Ishikawa (cell line): ENCODE measurements around the gene HTRA3.

ENCODE experiments used
- CEBPB ChIP-seq: IDR thresholded peaks from 2 replicates; pipeline ENCODE4 v1.6.1; 2012
- CREB1 ChIP-seq: IDR thresholded peaks from 2 replicates; pipeline ENCODE4 v1.6.1; 2012; ENCODE audit warnings: low read depth
- EGR1 ChIP-seq: IDR thresholded peaks from 2 replicates; pipeline ENCODE4 v1.6.1; 2012
- EP300 ChIP-seq: IDR thresholded peaks from 2 replicates; pipeline ENCODE4 v1.6.1; 2012; ENCODE audit warnings: borderline replicate concordance
- FOXM1 ChIP-seq: IDR thresholded peaks from 2 replicates; pipeline ENCODE4 v1.6.1; 2012; ENCODE audit warnings: low read depth, borderline replicate concordance
- NFIC ChIP-seq: IDR thresholded peaks from 2 replicates; pipeline ENCODE4 v1.6.1; 2012
- RAD21 ChIP-seq: IDR thresholded peaks from 2 replicates; pipeline ENCODE4 v1.6.1; 2012; ENCODE audit warnings: low read depth
- TAF1 ChIP-seq: IDR thresholded peaks from 2 replicates; pipeline ENCODE4 v1.6.1; 2012; ENCODE audit warnings: low read depth, mild to moderate bottlenecking
- TCF12 ChIP-seq: IDR thresholded peaks from 2 replicates; pipeline ENCODE4 v1.6.1; 2012; ENCODE audit warnings: low read depth
- TEAD4 ChIP-seq: IDR thresholded peaks from 2 replicates; pipeline ENCODE4 v1.6.1; 2012
- YY1 ChIP-seq: IDR thresholded peaks from 2 replicates; pipeline ENCODE4 v1.6.1; 2012; ENCODE audit warnings: low read depth
- ZBTB7A ChIP-seq: IDR thresholded peaks from 2 replicates; pipeline ENCODE4 v1.6.1; 2012; ENCODE audit warnings: low read depth
- TF ChIP-seq, protein P1 (sequence below): IDR thresholded peaks from 2 replicates; pipeline ENCODE4 v1.6.1; 2012; ENCODE audit warnings: low read depth, mild to moderate bottlenecking
- TF ChIP-seq, protein P2 (sequence below): IDR thresholded peaks from 2 replicates; pipeline ENCODE4 v1.6.1; 2012
- TF ChIP-seq, protein P3 (sequence below): IDR thresholded peaks from 2 replicates; pipeline ENCODE4 v1.6.1; 2012

Gene HTRA3

DNA sequence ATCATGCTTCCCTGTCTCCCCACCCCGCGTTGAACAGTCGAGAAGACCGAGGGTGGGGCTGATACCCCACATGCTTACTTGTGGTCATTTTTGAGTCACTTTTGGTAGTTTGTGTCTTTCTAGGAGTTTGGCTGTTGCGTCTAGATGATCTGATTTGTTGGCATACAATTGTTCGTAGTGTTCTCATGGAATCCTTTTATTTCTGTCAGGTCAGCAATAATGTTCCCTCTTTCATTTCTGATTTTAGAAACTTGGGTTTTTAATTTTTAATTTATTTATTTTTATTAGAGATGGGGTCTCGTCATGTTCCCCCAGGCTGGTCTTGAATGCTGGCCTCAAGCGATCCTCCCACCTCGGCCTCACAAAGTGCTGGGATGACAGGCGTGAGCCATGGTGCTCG, 39.5 kb upstream of the HTRA3 start:
- TF ChIP-seq FOXM1 = no peak
- no peak for TF ChIP-seq YY1
- no peak for TF ChIP-seq TCF12
- no peak for TF ChIP-seq NFIC
- TF ChIP-seq TAF1 = no peak
- no peak for TF ChIP-seq ZBTB7A
- no peak for TF ChIP-seq CREB1

DNA sequence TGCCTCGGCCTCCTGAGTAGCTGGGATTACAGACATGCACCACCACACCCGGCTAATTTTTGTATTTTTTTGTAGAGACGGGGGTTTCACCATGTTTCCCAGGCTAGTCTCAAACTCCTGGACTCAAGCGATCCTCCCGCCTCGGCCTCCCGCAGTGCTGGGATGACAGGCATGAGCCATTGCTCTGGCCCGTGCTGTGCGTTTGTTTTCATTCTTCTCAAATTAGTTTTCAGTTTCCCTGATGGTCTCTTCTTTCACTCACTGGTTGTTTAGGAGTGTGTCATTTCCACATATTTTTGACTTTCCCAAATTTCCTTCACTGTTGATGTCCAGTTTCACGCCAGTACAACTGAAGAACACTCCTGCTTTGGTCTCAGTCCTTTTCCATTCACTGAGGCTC, 38.7 kb upstream of the HTRA3 start:
- TF ChIP-seq YY1 (no peak), CEBPB (no peak), ZBTB7A (no peak), TAF1 (no peak), TEAD4 (no peak), RAD21 (no peak), FOXM1 (no peak), EP300 (no peak), EGR1 (no peak), CREB1 (no peak), NFIC (no peak)
- TF ChIP-seq, protein P1, sequence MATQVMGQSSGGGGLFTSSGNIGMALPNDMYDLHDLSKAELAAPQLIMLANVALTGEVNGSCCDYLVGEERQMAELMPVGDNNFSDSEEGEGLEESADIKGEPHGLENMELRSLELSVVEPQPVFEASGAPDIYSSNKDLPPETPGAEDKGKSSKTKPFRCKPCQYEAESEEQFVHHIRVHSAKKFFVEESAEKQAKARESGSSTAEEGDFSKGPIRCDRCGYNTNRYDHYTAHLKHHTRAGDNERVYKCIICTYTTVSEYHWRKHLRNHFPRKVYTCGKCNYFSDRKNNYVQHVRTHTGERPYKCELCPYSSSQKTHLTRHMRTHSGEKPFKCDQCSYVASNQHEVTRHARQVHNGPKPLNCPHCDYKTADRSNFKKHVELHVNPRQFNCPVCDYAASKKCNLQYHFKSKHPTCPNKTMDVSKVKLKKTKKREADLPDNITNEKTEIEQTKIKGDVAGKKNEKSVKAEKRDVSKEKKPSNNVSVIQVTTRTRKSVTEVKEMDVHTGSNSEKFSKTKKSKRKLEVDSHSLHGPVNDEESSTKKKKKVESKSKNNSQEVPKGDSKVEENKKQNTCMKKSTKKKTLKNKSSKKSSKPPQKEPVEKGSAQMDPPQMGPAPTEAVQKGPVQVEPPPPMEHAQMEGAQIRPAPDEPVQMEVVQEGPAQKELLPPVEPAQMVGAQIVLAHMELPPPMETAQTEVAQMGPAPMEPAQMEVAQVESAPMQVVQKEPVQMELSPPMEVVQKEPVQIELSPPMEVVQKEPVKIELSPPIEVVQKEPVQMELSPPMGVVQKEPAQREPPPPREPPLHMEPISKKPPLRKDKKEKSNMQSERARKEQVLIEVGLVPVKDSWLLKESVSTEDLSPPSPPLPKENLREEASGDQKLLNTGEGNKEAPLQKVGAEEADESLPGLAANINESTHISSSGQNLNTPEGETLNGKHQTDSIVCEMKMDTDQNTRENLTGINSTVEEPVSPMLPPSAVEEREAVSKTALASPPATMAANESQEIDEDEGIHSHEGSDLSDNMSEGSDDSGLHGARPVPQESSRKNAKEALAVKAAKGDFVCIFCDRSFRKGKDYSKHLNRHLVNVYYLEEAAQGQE = no peak
- TF ChIP-seq, protein P2, sequence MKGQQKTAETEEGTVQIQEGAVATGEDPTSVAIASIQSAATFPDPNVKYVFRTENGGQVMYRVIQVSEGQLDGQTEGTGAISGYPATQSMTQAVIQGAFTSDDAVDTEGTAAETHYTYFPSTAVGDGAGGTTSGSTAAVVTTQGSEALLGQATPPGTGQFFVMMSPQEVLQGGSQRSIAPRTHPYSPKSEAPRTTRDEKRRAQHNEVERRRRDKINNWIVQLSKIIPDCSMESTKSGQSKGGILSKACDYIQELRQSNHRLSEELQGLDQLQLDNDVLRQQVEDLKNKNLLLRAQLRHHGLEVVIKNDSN = no peak

DNA sequence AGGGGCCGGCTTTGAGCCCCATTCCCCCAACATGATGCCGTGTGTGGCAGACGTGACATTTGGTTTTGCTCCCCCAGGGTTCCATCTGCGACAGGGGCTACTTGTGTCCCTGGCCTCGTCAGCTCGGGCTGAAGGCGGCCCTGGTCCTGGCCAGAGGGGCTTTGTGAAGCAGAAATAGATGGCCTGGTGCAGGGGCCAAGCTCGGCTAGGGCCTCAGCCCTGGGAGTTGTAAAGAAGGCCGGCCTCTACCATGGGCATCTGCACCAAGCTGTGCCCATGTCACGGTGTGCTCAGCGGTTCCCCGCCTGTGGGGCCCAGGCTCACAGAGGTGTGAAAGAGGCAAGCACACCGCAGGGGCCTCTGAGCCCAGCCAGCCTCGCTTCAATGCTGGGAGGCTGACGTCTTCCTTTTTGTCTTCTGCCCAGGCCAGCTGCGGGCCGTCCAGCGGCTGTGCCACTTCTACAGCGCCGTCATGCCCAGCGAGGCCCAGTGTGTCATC, 38.0 kb upstream of the HTRA3 start:
- TF ChIP-seq NFIC (no peak), FOXM1 (no peak), TEAD4 (no peak), TAF1 (no peak)
- TF ChIP-seq, protein P2 = no peak
- TF ChIP-seq, protein P3, sequence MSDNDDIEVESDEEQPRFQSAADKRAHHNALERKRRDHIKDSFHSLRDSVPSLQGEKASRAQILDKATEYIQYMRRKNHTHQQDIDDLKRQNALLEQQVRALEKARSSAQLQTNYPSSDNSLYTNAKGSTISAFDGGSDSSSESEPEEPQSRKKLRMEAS = peak; percentile 33; the same call in 1 of the 2 replicates

DNA sequence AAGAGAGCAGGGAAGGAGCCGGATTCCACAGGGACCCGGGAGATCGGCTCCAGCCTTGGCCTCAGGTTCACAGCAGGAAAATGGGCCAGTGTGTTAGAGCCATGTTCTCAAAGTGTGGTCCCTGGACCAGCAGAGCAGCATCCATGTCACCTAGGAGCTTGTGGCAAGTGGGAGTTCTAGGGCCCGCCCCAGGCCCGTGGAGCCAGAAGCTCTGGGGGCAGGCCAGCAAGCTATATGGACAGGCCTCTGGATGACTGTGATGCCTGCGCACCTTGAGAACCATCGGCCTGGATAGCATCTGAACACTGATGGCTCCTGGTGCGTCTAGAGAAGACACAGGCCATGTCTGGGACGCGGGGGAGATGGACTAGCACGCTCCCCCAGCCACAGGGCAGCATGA, 36.8 kb upstream of the HTRA3 start:
- TF ChIP-seq, protein P1 = no peak
- TF ChIP-seq CEBPB (no peak), TEAD4 (no peak), NFIC (no peak), RAD21 (no peak), FOXM1 (no peak), YY1 (no peak), EGR1 (no peak), TAF1 (no peak), ZBTB7A (no peak), CREB1 (no peak), EP300 (no peak), TCF12 (no peak)
- TF ChIP-seq, protein P2 = no peak
- TF ChIP-seq, protein P3 = no peak

DNA sequence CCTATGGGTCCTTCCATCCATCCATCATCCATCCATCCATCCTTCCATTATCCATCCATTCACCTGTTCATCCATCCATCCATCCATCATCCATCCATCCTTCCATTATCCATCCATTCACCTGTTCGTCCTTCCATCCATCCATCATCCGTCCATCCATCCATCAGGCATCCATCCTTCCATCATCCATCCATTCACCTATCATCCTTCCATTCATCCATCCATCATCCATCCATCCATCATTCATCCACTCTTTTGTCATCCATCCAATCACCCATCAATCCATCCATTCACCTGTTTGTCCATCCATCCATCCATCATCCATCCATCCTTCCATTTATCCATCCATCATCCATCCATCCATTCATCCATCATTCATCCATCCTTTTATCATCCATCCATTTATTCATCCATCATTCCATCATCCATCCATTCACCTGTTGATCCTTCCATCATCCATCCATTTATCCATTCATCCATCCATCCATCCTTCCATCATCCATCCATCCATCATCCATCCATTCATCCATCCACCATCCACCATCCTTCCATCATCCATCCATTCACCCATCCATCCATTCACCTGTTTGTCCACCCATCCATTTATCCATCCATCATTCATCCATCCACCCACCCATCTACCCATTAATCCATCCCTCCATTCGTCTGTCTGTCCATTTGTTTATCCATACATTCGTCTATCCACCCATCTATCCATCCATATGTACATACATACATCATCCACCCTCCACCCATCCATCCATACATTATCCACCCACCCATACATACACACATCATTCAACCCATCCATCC, 35.7 kb upstream of the HTRA3 start:
- TF ChIP-seq EP300 = no peak
- TF ChIP-seq, protein P3 = no peak
- TF ChIP-seq ZBTB7A = no peak
- TF ChIP-seq YY1 = no peak
- TF ChIP-seq EGR1 = no peak
- no peak for TF ChIP-seq TAF1
- no peak for TF ChIP-seq CEBPB
- TF ChIP-seq TEAD4 = no peak
- TF ChIP-seq, protein P1 = no peak
- TF ChIP-seq, protein P2 = no peak
- no peak for TF ChIP-seq CREB1
- TF ChIP-seq TCF12 = no peak
- TF ChIP-seq FOXM1 = no peak
- TF ChIP-seq NFIC = no peak
- TF ChIP-seq RAD21 = no peak
